Neural progenitor cell (in vitro differentiated cells): ENCODE results near the gene SH3BP5.

Experiments
- CTCF ChIP-seq: fragments of 200-600 bp; sonication (generic); IDR thresholded peaks from 2 replicates; pipeline ENCODE4 v1.5.1; 2017; ENCODE audit warnings: antibody characterized with exemption, mild to moderate bottlenecking
- EZH2 ChIP-seq: fragments of 200-600 bp; sonication (generic); IDR thresholded peaks from 2 replicates; pipeline ENCODE4 v1.6.1; 2017; ENCODE audit warnings: antibody characterized with exemption, mild to moderate bottlenecking, moderate library complexity
- EZH2phosphoT487 ChIP-seq: fragments of 200-600 bp; sonication (generic); IDR thresholded peaks from 2 replicates; pipeline ENCODE4 v1.6.1; 2017; ENCODE audit warnings: antibody characterized with exemption

DNA sequence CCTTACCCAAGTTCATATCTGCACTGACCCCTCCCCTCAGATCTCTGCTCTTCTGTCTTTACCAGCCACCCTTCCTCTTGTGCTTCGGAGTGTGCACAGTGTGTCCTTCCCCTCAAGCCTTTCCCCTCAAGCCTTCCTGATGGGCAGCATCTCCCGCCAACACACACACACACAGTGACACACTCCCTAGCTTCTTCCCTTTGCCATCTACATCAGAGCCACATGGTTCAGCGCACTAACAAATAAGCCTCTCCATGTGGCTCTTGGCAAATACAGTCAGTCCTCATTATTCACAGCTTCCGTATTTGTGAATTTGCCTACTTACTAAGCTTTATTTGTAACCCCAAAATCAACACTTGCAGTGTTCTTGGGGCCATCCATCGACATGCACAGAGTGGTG, 37.5 kb downstream of the SH3BP5 start:
- TF ChIP-seq EZH2 (no peak), CTCF (no peak), EZH2phosphoT487 (no peak)
